Measurements from ENCODE around the gene PDLIM7. TPM values are rescaled to one million over a fixed set of nuclear protein-coding genes. Genes with fewer than 3 reads are reported as not detected.
A peak's percentile ranks its signal among the peaks of the same experiment; 100 is the strongest.

Gene PDLIM7
- total and polyA plus RNA-seq, 2 of the 8 experiments (the other 6 are each of a cell fraction or from before 2014, with no cell fraction given): 67.3 to 94.2 TPM

DNA sequence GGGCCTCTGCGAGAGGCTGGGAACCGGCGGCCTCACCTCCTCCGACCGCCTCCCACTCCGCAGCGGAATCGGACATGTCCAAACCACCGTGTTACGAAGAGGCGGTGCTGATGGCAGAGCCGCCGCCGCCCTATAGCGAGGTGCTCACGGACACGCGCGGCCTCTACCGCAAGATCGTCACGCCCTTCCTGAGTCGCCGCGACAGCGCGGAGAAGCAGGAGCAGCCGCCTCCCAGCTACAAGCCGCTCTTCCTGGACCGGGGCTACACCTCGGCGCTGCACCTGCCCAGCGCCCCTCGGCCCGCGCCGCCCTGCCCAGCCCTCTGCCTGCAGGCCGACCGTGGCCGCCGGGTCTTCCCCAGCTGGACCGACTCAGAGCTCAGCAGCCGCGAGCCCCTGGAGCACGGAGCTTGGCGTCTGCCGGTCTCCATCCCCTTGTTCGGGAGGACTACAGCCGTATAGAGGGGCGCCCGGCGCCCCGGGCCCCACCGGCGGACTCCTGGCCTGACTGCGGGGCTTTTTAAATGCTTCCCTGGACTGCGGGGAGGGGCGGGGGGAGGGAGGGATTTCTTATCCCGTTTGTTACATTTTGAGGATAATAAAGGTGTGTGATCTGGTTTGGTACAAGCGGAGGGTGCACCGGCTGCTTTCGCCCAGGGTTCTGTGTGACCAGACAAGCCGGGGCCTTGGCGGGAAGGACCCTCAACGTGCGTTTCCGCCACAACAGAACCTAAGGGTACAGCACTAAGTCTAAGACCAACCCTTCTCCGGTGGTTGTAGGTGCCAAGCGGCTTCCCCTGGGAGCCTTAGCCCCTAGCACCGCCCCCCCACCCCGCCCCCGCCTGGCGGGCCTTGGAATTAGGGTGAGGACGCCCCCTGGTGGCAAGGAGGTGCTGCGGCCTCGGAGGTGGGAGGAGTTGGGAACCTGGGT, 41.5 kb downstream of the PDLIM7 start (continued):
- TF ChIP-seq HDAC2 (IDR thresholded peaks at IDR 0.05; ENCODE audit: borderline replicate concordance in 1 of 2, low read depth in 2 of 2, low read length in 2 of 2) (no peak), FOSL1 (IDR thresholded peaks at IDR 0.05; ENCODE audit: insufficient read depth, low read depth, low read length) (no peak), RNF2 (IDR thresholded peaks at IDR 0.05; ENCODE audit: borderline replicate concordance, low read depth, low read length, missing control alignments, poor library complexity, severe bottlenecking) (no peak), KDM5A (IDR thresholded peaks at IDR 0.05; ENCODE audit: low read length) (no peak), KDM1A (IDR thresholded peaks at IDR 0.05; ENCODE audit: borderline replicate concordance, low read length) (no peak), YY1 (IDR thresholded peaks at IDR 0.05; ENCODE audit: low read depth, low read length) (0 out of 2 replicates have a peak, but pooled peaks have one; percentile 40), CTBP2 (IDR thresholded peaks at IDR 0.05; ENCODE audit: borderline replicate concordance, insufficient read depth, insufficient read length, low read length) (no peak), EP300 (IDR thresholded peaks at IDR 0.05; ENCODE audit: borderline replicate concordance in 1 of 2, low read depth in 2 of 2, low read length in 2 of 2) (no peak), SAP30 (IDR thresholded peaks at IDR 0.05; ENCODE audit: insufficient read depth, insufficient replicate concordance, low read length) (no peak), NANOG (IDR thresholded peaks at IDR 0.05; ENCODE audit: insufficient read depth, low read depth, low read length, poor library complexity, severe bottlenecking) (no peak), JUN (IDR thresholded peaks at IDR 0.05; ENCODE audit: low read depth, low read length) (no peak), HDAC6 (IDR thresholded peaks at IDR 0.05; ENCODE audit: low read depth, low read length) (no peak), PHF8 (conservative IDR thresholded peaks at IDR 0.05; ENCODE audit: low read depth, low read length) (no peak), NRF1 (IDR thresholded peaks at IDR 0.05; ENCODE audit: low read depth, low read length) (no peak)
- TF ChIP-seq, protein P1, sequence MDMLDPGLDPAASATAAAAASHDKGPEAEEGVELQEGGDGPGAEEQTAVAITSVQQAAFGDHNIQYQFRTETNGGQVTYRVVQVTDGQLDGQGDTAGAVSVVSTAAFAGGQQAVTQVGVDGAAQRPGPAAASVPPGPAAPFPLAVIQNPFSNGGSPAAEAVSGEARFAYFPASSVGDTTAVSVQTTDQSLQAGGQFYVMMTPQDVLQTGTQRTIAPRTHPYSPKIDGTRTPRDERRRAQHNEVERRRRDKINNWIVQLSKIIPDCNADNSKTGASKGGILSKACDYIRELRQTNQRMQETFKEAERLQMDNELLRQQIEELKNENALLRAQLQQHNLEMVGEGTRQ (IDR thresholded peaks at IDR 0.05; ENCODE audit: low read length): no peak
- TF ChIP-seq, protein P2, sequence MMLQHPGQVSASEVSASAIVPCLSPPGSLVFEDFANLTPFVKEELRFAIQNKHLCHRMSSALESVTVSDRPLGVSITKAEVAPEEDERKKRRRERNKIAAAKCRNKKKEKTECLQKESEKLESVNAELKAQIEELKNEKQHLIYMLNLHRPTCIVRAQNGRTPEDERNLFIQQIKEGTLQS (IDR thresholded peaks at IDR 0.05; ENCODE audit: insufficient read depth, low read depth, low read length): 0 out of 2 replicates have a peak, but pooled peaks have one; percentile 40
- TF ChIP-seq, protein P3, sequence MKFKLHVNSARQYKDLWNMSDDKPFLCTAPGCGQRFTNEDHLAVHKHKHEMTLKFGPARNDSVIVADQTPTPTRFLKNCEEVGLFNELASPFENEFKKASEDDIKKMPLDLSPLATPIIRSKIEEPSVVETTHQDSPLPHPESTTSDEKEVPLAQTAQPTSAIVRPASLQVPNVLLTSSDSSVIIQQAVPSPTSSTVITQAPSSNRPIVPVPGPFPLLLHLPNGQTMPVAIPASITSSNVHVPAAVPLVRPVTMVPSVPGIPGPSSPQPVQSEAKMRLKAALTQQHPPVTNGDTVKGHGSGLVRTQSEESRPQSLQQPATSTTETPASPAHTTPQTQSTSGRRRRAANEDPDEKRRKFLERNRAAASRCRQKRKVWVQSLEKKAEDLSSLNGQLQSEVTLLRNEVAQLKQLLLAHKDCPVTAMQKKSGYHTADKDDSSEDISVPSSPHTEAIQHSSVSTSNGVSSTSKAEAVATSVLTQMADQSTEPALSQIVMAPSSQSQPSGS (IDR thresholded peaks at IDR 0.05; ENCODE audit: low read length): no peak

Measured in H1 (cell line).